GM12878 (cell line): ENCODE data around the gene TEKT3. TPM values are rescaled to one million over a fixed set of nuclear protein-coding genes. Genes with fewer than 3 reads are reported as not detected.

Source experiments
- ATAC-seq: fragments of 200-7000 bp; cut with Tn5 transposase; 3 replicates; pipeline ENCODE4 v1.9.1; 2020; ENCODE audit warnings: mild to moderate bottlenecking, moderate library complexity
- BruUV-seq: library from RNA; stranded (reverse); fragments of 400-500 nt; replicated peaks from 2 replicates; lab custom pipeline; 2021; lab: Mats Ljungman, UMichigan
- CTCF ChIA-PET: fragments of 300-600 bp; sonication (Branson Sonifier 250); formaldehyde crosslinking; extraction: SDS; loops from one replicate; lab custom pipeline; 2021; ENCODE audit warnings: inconsistent platforms; lab: Yijun Ruan, JAX
- POLR2A ChIA-PET: fragments of 350-600 bp; formaldehyde crosslinking; extraction: SDS; loops from one replicate; lab custom pipeline; 2021; ENCODE audit warnings: inconsistent platforms; lab: Charles Lee
- RAD21 ChIA-PET: fragments of 300-600 bp; sonication (Branson Sonifier 250); formaldehyde crosslinking; loops from one replicate; lab custom pipeline; 2023; ENCODE audit warnings: antibody characterized with exemption; ENCODE audit not compliant: unreplicated experiment; lab: Charles Lee
- SMC1A ChIA-PET: fragments of 300-600 bp; sonication (Branson Sonifier 250); formaldehyde crosslinking; loops from one replicate; lab custom pipeline; 2023; ENCODE audit not compliant: unreplicated experiment, uncharacterized antibody; lab: Charles Lee
- DNase-seq: peaks from one replicate; pipeline ENCODE4 v3.0.0-alpha.2; 2011; ENCODE audit warnings: low read depth, low spot score
- FAIRE-seq: peaks from 3 replicates; lab custom pipeline; 2011; peaks lifted over from hg19 to GRCh38; lab: Jason Lieb, UNC
- H2AFZ ChIP-seq: 2 replicates; pipeline ENCODE4 v1.6.0; 2011; ENCODE audit warnings: low read depth, low read length, control low read depth; ENCODE audit not compliant: control insufficient read depth
- H3K27ac ChIP-seq: 2 replicates; pipeline ENCODE4 v1.5.1; 2011; ENCODE audit warnings: control low read depth; ENCODE audit not compliant: control insufficient read depth, insufficient read depth
- H3K27me3 ChIP-seq, 2 experiments: replicated peaks in 1 of 2; 2 replicates each; pipeline versions ENCODE4 v1.6.0 to v1.6.1; 2011; ENCODE audit warnings: low read length in 1 of 2; ENCODE audit not compliant: control insufficient read depth in 2 of 2, insufficient read depth in 2 of 2
- H3K36me3 ChIP-seq, 2 experiments: 2 replicates each; pipeline ENCODE4 v1.5.1; 2011; ENCODE audit warnings: low read length in 1 of 2; ENCODE audit not compliant: control insufficient read depth in 2 of 2, insufficient read depth in 2 of 2
- H3K4me1 ChIP-seq: 2 replicates; pipeline ENCODE4 v1.6.1; 2011; ENCODE audit warnings: mild to moderate bottlenecking, low read length, moderate library complexity, mixed read lengths; ENCODE audit not compliant: control insufficient read depth, insufficient read depth
- H3K4me2 ChIP-seq: 2 replicates; pipeline ENCODE4 v1.6.0; 2011; ENCODE audit warnings: control low read depth; ENCODE audit not compliant: control insufficient read depth, insufficient read depth
- H3K4me3 ChIP-seq: fragments of 200-600 bp; sonication (generic); 2 replicates; pipeline ENCODE4 v1.5.1; 2016
- H3K79me2 ChIP-seq: 2 replicates; pipeline ENCODE4 v1.6.0; 2011; ENCODE audit warnings: low read length; ENCODE audit not compliant: control insufficient read depth, insufficient read depth
- H3K9ac ChIP-seq: 2 replicates; pipeline ENCODE4 v1.8.0; 2011; ENCODE audit warnings: low read length, control low read depth, mixed read lengths; ENCODE audit not compliant: control insufficient read depth, insufficient read depth
- H3K9me3 ChIP-seq: replicated peaks from 3 replicates; pipeline ENCODE4 v1.5.1; 2011; ENCODE audit warnings: mild to moderate bottlenecking, low read length; ENCODE audit not compliant: control insufficient read depth, insufficient read depth
- H4K20me1 ChIP-seq: 2 replicates; pipeline ENCODE4 v1.6.0; 2011; ENCODE audit not compliant: control insufficient read depth, insufficient read depth
- HDGF ChIP-seq: fragments of 450-650 bp; IDR thresholded peaks from 2 replicates; pipeline ENCODE4 v1.6.1; 2016; ENCODE audit warnings: antibody characterized with exemption
- HSF1 ChIP-seq: fragments of 150-350 bp; IDR thresholded peaks from 2 replicates; pipeline ENCODE4 v1.6.1; 2014; ENCODE audit warnings: mild to moderate bottlenecking, low read depth, low read length
- IKZF1 ChIP-seq: fragments of 450-650 bp; conservative IDR thresholded peaks from 2 replicates; pipeline ENCODE4 v1.6.1; 2017; ENCODE audit warnings: antibody characterized with exemption, mild to moderate bottlenecking
- MTA2 ChIP-seq: fragments of 450-650 bp; IDR thresholded peaks from 2 replicates; pipeline ENCODE4 v1.6.1; 2016; ENCODE audit warnings: low read depth, mild to moderate bottlenecking, moderate library complexity
- NFIC ChIP-seq: IDR thresholded peaks from 2 replicates; pipeline ENCODE4 v1.6.1; 2012; ENCODE audit warnings: low read depth, mild to moderate bottlenecking, inconsistent platforms, low read length, moderate library complexity
- NFYB ChIP-seq: IDR thresholded peaks from 2 replicates; pipeline ENCODE4 v1.6.1; 2011; ENCODE audit warnings: low read depth, mild to moderate bottlenecking, low read length, improper control_type of control experiment, moderate library complexity; ENCODE audit not compliant: insufficient read depth
- NR2C1 ChIP-seq: fragments of 450-650 bp; IDR thresholded peaks from 2 replicates; pipeline ENCODE4 v1.6.1; 2017; ENCODE audit warnings: antibody characterized with exemption, mild to moderate bottlenecking, moderate library complexity
- RCOR1 ChIP-seq: conservative IDR thresholded peaks from 2 replicates; pipeline ENCODE4 v1.6.1; 2012; ENCODE audit warnings: low read depth, low read length, improper control_type of control experiment
- TCF3 ChIP-seq: IDR thresholded peaks from 2 replicates; pipeline ENCODE4 v1.6.1; 2012; ENCODE audit warnings: low read depth, mild to moderate bottlenecking, low read length, borderline replicate concordance; ENCODE audit not compliant: insufficient read depth
- ZBTB33 ChIP-seq: fragments of 450-650 bp; IDR thresholded peaks from 2 replicates; pipeline ENCODE4 v1.6.1; 2017; ENCODE audit warnings: mild to moderate bottlenecking
- ZBTB4 ChIP-seq: fragments of 450-650 bp; formaldehyde crosslinking; IDR thresholded peaks from 2 replicates; pipeline ENCODE4 v1.4.0; 2022; ENCODE audit warnings: mild to moderate bottlenecking, moderate library complexity
- ZNF274 ChIP-seq: IDR thresholded peaks from one replicate; pipeline ENCODE4 v1.8.0; 2011; ENCODE audit not compliant: insufficient read length, insufficient read depth
- ZZZ3 ChIP-seq: IDR thresholded peaks from 2 replicates; pipeline ENCODE4 v1.6.1; 2011; ENCODE audit warnings: low read depth; ENCODE audit not compliant: control insufficient read depth, insufficient read length
- WGBS: methylation state at CpG from one replicate; pipeline ENCODE4 v1.1.6; 2016; ENCODE audit warnings: low lambda C conversion rate; ENCODE audit not compliant: insufficient replicate concordance, insufficient coverage; ENCODE audit errors: missing lambda C conversion rate; 5-methylcytosine and 5-hydroxymethylcytosine counted together
- in situ Hi-C: fragments of 300-500 bp; cut with MboI; formaldehyde crosslinking; loops from 9 replicates; pipeline ENCODE4 v1.14.3; 2018; ENCODE audit warnings: mixed read lengths
- intact Hi-C: fragments of 100-400 bp; cut with micrococcal nuclease; formaldehyde crosslinking; loops from one replicate; pipeline ENCODE4 v1.14.2; 2022; ENCODE audit not compliant: unreplicated experiment
- polyA plus RNA-seq, 11 experiments: library from polyadenylated mRNA; depleted of rRNA in 4 of 11; unstranded in 6 of 11; stranded (reverse) in 5 of 11; fragments of >200 nt; fragmentation: Nextera tagmentation in 4 of 11; fragmentation: Illumina TruSeq in 1 of 11; extraction: Ambion mirVana in 4 of 11; extraction: Trizol in 1 of 11; gene quantifications; 1 replicate in 1 of 11; 2 replicates in 10 of 11; pipeline versions ENCODE4 v1.2.1 to v1.2.3, GENCODE V29; 2011 to 2016; ENCODE audit warnings: inconsistent platforms in 2 of 11, missing spikeins in 2 of 11, low read depth in 1 of 11
- total RNA-seq, 4 experiments: library from RNA; depleted of rRNA in 3 of 4; stranded (reverse); fragments of >200 nt in 3 of 4; fragmentation: Illumina TruSeq in 1 of 4; extraction: Trizol in 1 of 4; gene quantifications; 2 replicates each; pipeline versions ENCODE4 v1.2.1 to v1.2.3, GENCODE V29; 2013 to 2021

TEKT3 gene
- total and polyA plus RNA-seq, 10 of the 15 experiments (the other 5 are each of a cell fraction or from before 2014, with no cell fraction given), result 0.15 TPM; not detected in 9

GRCh38 chr17:15256689-15257088 lies 84.7 kb downstream of the TEKT3 start:
- intact Hi-C loops, result loop anchor here (1.0 kb wide), 1 partner anchor 246 kb away; no protein-coding TSS in a partner anchor
- Histone ChIP-seq H3K4me3 (no peak overlapping the region), H3K9ac (no peak overlapping the region), H3K9me3 (no peaks in the 10 kb centered on the region), H3K4me1 (no peaks in the 10 kb centered on the region), H3K36me3 (no peaks in the 10 kb centered on the region), H3K79me2 (no peaks in the 10 kb centered on the region), H4K20me1 (no peaks in the 10 kb centered on the region; the same call in 1 of the 2 replicates), H3K27ac (no peak overlapping the region), H2AFZ (no peak overlapping the region), H3K4me2 (no peak overlapping the region), H3K27me3 (no peaks in the 10 kb centered on the region; a peak in 2 of 4 replicates)
- ChIA-PET CTCF (interaction anchor here (0.7 to 3.3 kb wide), 6 partner anchors 8 to 245 kb away, joined by 3 to 33 read pairs (median 3); no protein-coding TSS in a partner anchor), SMC1A (interaction anchor here (1.1 kb wide), 1 partner anchor 246 kb away, joined by 5 read pairs; no protein-coding TSS in a partner anchor), RAD21 (no interaction called here), POLR2A (no interaction called here)
- TF ChIP-seq NFYB, result no peak
- no peak for TF ChIP-seq ZBTB4
- no peak for TF ChIP-seq HDGF
- no peak for TF ChIP-seq TCF3
- TF ChIP-seq HSF1, result no peak
- TF ChIP-seq ZBTB33, result no peak
- TF ChIP-seq IKZF1, result no peak
- no peak for TF ChIP-seq ZNF274
- TF ChIP-seq MTA2, result no peak
- TF ChIP-seq NFIC, result no peak
- TF ChIP-seq ZZZ3, result no peak
- no peak for TF ChIP-seq RCOR1
- TF ChIP-seq NR2C1, result no peak
- 38% methylated on average over 7 of the region's 7 CpGs for WGBS
- no peak for FAIRE-seq
- BruUV-seq, result no TSS peak
- DNase-seq, result no peak
- in situ Hi-C loops, result loop anchor here (5.0 to 25.0 kb wide), 2 partner anchors 246 to 731 kb away; partner anchors contain the start of genes TTC19 and ZSWIM7
- no peak for ATAC-seq
